ENCODE results near the gene ZNF343.

GRCh38 chr20:2455771-2456497 is 52.8 kb downstream of the ZNF343 start:
- no peak for TF ChIP-seq CTCF (IDR thresholded peaks at IDR 0.05; ENCODE audit: control extremely low read depth in 1 of 3, insufficient read depth in 1 of 3, low read depth in 1 of 3, low read length in 3 of 3)
- TF ChIP-seq CHD1 (IDR thresholded peaks at IDR 0.05; ENCODE audit: low read depth, low read length): no peak
- TF ChIP-seq ATF2 (IDR thresholded peaks at IDR 0.05; ENCODE audit: low read length): no peak
- no peak for TF ChIP-seq CEBPB (IDR thresholded peaks at IDR 0.05; ENCODE audit: low read depth, low read length)
- no peak for TF ChIP-seq TAF1 (IDR thresholded peaks at IDR 0.05; ENCODE audit: low read depth, low read length)
- TF ChIP-seq ZNF274 (IDR thresholded peaks at IDR 0.05; ENCODE audit: borderline replicate concordance, extremely low read depth, low read length): no peak
- TF ChIP-seq EZH2 (IDR thresholded peaks at IDR 0.05; ENCODE audit: low read depth, low read length, severe bottlenecking): no peak
- TF ChIP-seq JUND (IDR thresholded peaks at IDR 0.05; ENCODE audit: low read length): no peak
- no peak for TF ChIP-seq SRF (IDR thresholded peaks at IDR 0.05; ENCODE audit: low read depth, low read length)
- TF ChIP-seq ATF3 (IDR thresholded peaks at IDR 0.05; ENCODE audit: insufficient read depth, low read depth, low read length): no peak
- no peak for TF ChIP-seq POLR2A (IDR thresholded peaks at IDR 0.05; ENCODE audit: control extremely low read depth in 1 of 2, low read depth in 2 of 2, low read length in 2 of 2)
- TF ChIP-seq RAD21 (IDR thresholded peaks at IDR 0.05 in 1 of 2, conservative IDR thresholded peaks at IDR 0.05 in 1 of 2; ENCODE audit: low read depth in 2 of 2, low read length in 2 of 2): no peak
- no peak for TF ChIP-seq EP300 (IDR thresholded peaks at IDR 0.05; ENCODE audit: borderline replicate concordance in 1 of 2, low read depth in 2 of 2, low read length in 2 of 2)
- TF ChIP-seq HDAC2 (IDR thresholded peaks at IDR 0.05; ENCODE audit: borderline replicate concordance in 1 of 2, low read depth in 2 of 2, low read length in 2 of 2): no peak

Data from H1 (cell line).